ENCODE measurements around the gene IDI2.
"Not testable (repeated sequence)": the region's sequence is repeated elsewhere in the genome, so short reads cannot be mapped to it uniquely, and the experiment has no call there.

IDI2 gene

GRCh38 chr10:1045415-1045814, 19.8 kb upstream of the IDI2 start:
- DNase-seq: no peak

- no peak for DNase-seq
Measured at GRCh38 chr10:1044964-1045363, 19.3 kb upstream of the IDI2 start.

- no peak for DNase-seq
Measured at GRCh38 chr10:1044146-1044545, 18.5 kb upstream of the IDI2 start.

GRCh38 chr10:1043532-1043995, 17.9 kb upstream of the IDI2 start:
- DNase-seq: no peak

- DNase-seq: no peak
Measured at GRCh38 chr10:1041514-1041913, 15.9 kb upstream of the IDI2 start.

GRCh38 chr10:1040133-1040532, 14.5 kb upstream of the IDI2 start:
- DNase-seq: no peak

- not testable (repeated sequence) for DNase-seq
Measured at GRCh38 chr10:1038769-1039168, 13.1 kb upstream of the IDI2 start.

GRCh38 chr10:1037098-1037497, 11.4 kb upstream of the IDI2 start:
- DNase-seq: no peak

- DNase-seq: no peak
Measured at GRCh38 chr10:1036341-1036791, 10.7 kb upstream of the IDI2 start.

- DNase-seq: no peak
Measured at GRCh38 chr10:1035201-1035600, 9.5 kb upstream of the IDI2 start.

- no peak for DNase-seq
Measured at GRCh38 chr10:1034758-1035157, 9.1 kb upstream of the IDI2 start.

GRCh38 chr10:1033601-1034000, 7.9 kb upstream of the IDI2 start:
- DNase-seq: no peak

- DNase-seq: no peak
Measured at GRCh38 chr10:1029838-1030237, 4.2 kb upstream of the IDI2 start.

GRCh38 chr10:1026578-1026977, 919 bp upstream of the IDI2 start:
- DNase-seq: no peak

- DNase-seq: no peak
Measured at GRCh38 chr10:1024103-1024502, 1.6 kb downstream of the IDI2 start.

GRCh38 chr10:1022413-1022812, 3.2 kb downstream of the IDI2 start:
- DNase-seq: no peak

GRCh38 chr10:1020958-1021357, 4.7 kb downstream of the IDI2 start:
- no peak for DNase-seq

- no peak for DNase-seq
Measured at GRCh38 chr10:1020460-1020859, 5.2 kb downstream of the IDI2 start.

- DNase-seq: no peak
Measured at GRCh38 chr10:1019362-1019761, 6.3 kb downstream of the IDI2 start.

- DNase-seq: no peak
Measured at GRCh38 chr10:1015688-1016087, 10.0 kb downstream of the IDI2 start.

- DNase-seq: no peak
Measured at GRCh38 chr10:1011696-1012095, 14.0 kb downstream of the IDI2 start.

GRCh38 chr10:1010703-1011102, 15.0 kb downstream of the IDI2 start:
- no peak for DNase-seq

GRCh38 chr10:1009947-1010346, 15.7 kb downstream of the IDI2 start:
- not testable (repeated sequence) for DNase-seq

- no peak for DNase-seq
Measured at GRCh38 chr10:1009071-1009494, 16.6 kb downstream of the IDI2 start.

GRCh38 chr10:1007583-1007982, 18.1 kb downstream of the IDI2 start:
- DNase-seq: no peak

- no peak for DNase-seq
Measured at GRCh38 chr10:1006573-1006972, 19.1 kb downstream of the IDI2 start.
